ENCODE measurements around the gene DDX4. TPM values are rescaled to one million over a fixed set of nuclear protein-coding genes. Genes with fewer than 3 reads are reported as not detected.

DDX4 gene
- under 0.01 TPM in 1 of 2 replicates, not detected in the other for total RNA-seq

DNA sequence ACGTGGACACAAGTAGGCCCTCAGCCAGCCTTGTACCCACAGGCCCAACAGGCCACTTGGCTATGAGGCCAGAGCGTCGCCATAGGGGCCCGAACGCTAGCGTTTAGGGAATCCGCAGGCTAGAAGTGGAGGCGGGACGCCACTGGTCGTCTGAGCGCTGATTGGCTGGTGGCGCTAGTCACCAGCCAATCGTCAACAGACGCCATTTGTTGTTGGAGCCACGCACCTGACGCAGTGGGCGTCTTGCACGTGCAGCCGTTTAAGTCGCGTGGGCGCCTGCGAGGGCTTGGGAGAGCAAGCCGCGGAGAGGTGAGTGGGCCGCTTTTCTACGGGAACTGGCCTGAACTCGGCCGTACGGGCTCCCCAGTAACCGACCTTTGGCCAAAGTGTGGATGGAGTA lies at the start of gene DDX4:
Gene DDX4, plus strand, starts transcription at position 269 of the 400 bp plus-strand sequence. CDS start 903 bp downstream, outside the sequence.
- Histone ChIP-seq H3K27me3 (ENCODE audit: insufficient read depth, low read length) (peaks cover 10% of the 10 kb centered on the region), H3K4me3 (ENCODE audit: insufficient read depth, low read length) (no peak within 1 kb of the TSS), H4K20me1 (ENCODE audit: insufficient read depth, low read length) (no peaks in the 10 kb centered on the region), H2AFZ (ENCODE audit: low read length) (no peak within 1 kb of the TSS), H3K27ac (ENCODE audit: low read depth, low read length) (no peak within 1 kb of the TSS), H3K36me3 (ENCODE audit: insufficient read depth, low read length) (no peaks in the 10 kb centered on the region), H3K4me1 (ENCODE audit: insufficient read depth, low read length) (no peaks in the 10 kb centered on the region), H3K4me2 (ENCODE audit: insufficient read depth, low read length) (no peak within 1 kb of the TSS), H3K79me2 (ENCODE audit: insufficient read depth, low read length) (no peaks in the 10 kb centered on the region), H3K9me3 (ENCODE audit: low read depth, low read length) (no peaks in the 10 kb centered on the region)
- TF ChIP-seq, protein P1, sequence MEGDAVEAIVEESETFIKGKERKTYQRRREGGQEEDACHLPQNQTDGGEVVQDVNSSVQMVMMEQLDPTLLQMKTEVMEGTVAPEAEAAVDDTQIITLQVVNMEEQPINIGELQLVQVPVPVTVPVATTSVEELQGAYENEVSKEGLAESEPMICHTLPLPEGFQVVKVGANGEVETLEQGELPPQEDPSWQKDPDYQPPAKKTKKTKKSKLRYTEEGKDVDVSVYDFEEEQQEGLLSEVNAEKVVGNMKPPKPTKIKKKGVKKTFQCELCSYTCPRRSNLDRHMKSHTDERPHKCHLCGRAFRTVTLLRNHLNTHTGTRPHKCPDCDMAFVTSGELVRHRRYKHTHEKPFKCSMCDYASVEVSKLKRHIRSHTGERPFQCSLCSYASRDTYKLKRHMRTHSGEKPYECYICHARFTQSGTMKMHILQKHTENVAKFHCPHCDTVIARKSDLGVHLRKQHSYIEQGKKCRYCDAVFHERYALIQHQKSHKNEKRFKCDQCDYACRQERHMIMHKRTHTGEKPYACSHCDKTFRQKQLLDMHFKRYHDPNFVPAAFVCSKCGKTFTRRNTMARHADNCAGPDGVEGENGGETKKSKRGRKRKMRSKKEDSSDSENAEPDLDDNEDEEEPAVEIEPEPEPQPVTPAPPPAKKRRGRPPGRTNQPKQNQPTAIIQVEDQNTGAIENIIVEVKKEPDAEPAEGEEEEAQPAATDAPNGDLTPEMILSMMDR (IDR thresholded peaks at IDR 0.05; ENCODE audit: extremely low read depth, low read depth, low read length): no peak
- peak; percentile 26 for DNase-seq (ENCODE audit: insufficient read length, low spot score, missing footprints)

DNA sequence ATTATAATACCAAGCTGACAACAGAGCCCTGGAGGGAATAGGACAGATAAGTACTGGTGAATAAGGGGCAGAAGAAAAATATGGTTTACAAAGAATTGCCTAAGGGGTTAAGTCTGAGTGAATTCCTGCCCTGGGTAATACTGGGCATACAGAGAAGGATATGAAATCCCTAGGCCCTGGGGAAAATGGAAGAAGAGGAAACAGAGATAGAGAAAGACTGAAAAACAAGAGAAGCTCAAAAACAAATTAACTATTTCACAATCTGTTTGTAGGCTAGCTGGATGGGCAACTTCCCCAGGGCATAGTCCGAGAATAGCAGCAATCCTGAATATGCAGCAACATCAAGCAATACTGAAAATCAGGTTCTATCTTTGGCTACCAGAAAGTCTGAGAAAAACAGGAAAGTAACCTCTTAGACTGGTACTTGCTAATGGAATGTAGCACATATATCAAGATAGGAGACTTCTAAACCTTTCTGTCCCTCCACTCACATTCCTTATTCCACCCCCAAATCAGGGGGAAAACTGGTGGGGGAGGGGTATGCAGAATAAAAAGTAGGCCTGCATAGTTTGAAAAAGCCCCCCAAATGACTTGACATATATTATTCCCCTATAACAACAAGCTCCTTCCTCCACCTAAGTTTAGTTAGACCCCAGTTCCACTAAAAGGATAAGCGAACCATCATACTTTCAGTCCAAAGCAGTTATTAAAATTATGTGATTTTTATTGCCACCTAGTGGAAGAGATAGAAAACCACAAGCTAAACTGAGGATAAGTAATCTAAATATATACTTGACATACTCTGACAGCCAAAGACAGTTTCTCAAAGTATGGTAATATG lies 46.4 kb upstream of the DDX4 start:
- DNase-seq (ENCODE audit: insufficient read length, low spot score, missing footprints): peak; percentile 41
- H3K4me2 ChIP-seq (ENCODE audit: insufficient read depth, low read length): peak overlapping the region; percentile 4

DNA sequence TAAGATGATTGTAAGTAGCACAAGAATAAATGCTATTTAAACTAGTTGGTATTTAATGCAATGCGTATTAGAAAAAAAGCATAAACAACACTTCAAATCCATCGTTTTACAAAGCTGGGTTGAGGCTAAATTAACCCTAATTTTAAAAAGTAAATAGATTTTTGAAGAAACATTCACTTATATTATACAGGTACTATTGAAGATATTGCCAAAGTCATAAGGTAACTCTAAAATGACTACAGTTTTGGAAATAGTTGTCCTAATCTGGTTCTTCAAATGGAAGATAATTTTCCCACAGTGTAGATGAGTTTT lies 45.8 kb upstream of the DDX4 start:
- Histone ChIP-seq H3K9me3 (ENCODE audit: low read depth, low read length) (no peaks in the 10 kb centered on the region), H4K20me1 (ENCODE audit: insufficient read depth, low read length) (no peaks in the 10 kb centered on the region), H3K4me2 (ENCODE audit: insufficient read depth, low read length) (no peak overlapping the region), H3K79me2 (ENCODE audit: insufficient read depth, low read length) (no peaks in the 10 kb centered on the region), H3K4me3 (ENCODE audit: insufficient read depth, low read length) (no peak overlapping the region), H3K36me3 (ENCODE audit: insufficient read depth, low read length) (no peaks in the 10 kb centered on the region), H3K27ac (ENCODE audit: low read depth, low read length) (no peak overlapping the region), H3K27me3 (ENCODE audit: insufficient read depth, low read length) (no peaks in the 10 kb centered on the region), H2AFZ (ENCODE audit: low read length) (no peak overlapping the region), H3K4me1 (ENCODE audit: insufficient read depth, low read length) (no peaks in the 10 kb centered on the region)
- no peak for DNase-seq (ENCODE audit: insufficient read length, low spot score, missing footprints)
- TF ChIP-seq, protein P1 (IDR thresholded peaks at IDR 0.05; ENCODE audit: extremely low read depth, low read depth, low read length): no peak

More for the DNA sequence above, 46.4 kb upstream of the DDX4 start:
- no peaks in the 10 kb centered on the region for H4K20me1 ChIP-seq (ENCODE audit: insufficient read depth, low read length)
- no peaks in the 10 kb centered on the region for H3K27me3 ChIP-seq (ENCODE audit: insufficient read depth, low read length)
- H3K79me2 ChIP-seq (ENCODE audit: insufficient read depth, low read length): no peaks in the 10 kb centered on the region
- H3K4me3 ChIP-seq (ENCODE audit: insufficient read depth, low read length): no peak overlapping the region
- no peak overlapping the region for H3K27ac ChIP-seq (ENCODE audit: low read depth, low read length)
- no peaks in the 10 kb centered on the region for H3K9me3 ChIP-seq (ENCODE audit: low read depth, low read length)
- H3K4me1 ChIP-seq (ENCODE audit: insufficient read depth, low read length): no peaks in the 10 kb centered on the region
- no peaks in the 10 kb centered on the region for H3K36me3 ChIP-seq (ENCODE audit: insufficient read depth, low read length)
- no peak overlapping the region for H2AFZ ChIP-seq (ENCODE audit: low read length)
- TF ChIP-seq, protein P1 (IDR thresholded peaks at IDR 0.05; ENCODE audit: extremely low read depth, low read depth, low read length): peak; percentile 58

DNA sequence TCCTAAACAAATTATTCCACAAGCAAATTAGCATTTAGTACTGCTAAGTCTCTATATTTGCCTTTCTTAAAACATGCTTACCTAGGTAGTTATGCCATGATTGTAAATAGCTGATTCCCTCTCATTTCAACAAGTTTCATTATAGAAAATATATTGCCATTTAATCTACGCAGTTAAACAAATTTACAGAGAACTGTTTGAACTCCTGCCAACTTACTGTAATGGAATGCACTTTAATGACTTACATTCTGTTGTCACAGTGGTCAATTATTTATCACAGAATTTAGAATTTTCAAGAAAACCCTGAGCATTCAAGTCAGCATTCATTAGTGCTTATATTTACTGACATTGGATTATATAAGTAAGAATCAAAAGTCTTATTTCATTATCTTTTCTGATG lies 45.4 kb upstream of the DDX4 start:
- no peak overlapping the region for H2AFZ ChIP-seq (ENCODE audit: low read length)
- H3K4me1 ChIP-seq (ENCODE audit: insufficient read depth, low read length): no peaks in the 10 kb centered on the region
- H3K4me2 ChIP-seq (ENCODE audit: insufficient read depth, low read length): no peak overlapping the region

More for the DNA sequence above, 45.4 kb upstream of the DDX4 start:
- DNase-seq (ENCODE audit: insufficient read length, low spot score, missing footprints): no peak
- Histone ChIP-seq H3K36me3 (ENCODE audit: insufficient read depth, low read length) (peaks cover 4% of the 10 kb centered on the region), H3K9me3 (ENCODE audit: low read depth, low read length) (no peaks in the 10 kb centered on the region), H3K27me3 (ENCODE audit: insufficient read depth, low read length) (no peaks in the 10 kb centered on the region), H4K20me1 (ENCODE audit: insufficient read depth, low read length) (no peaks in the 10 kb centered on the region), H3K79me2 (ENCODE audit: insufficient read depth, low read length) (no peaks in the 10 kb centered on the region), H3K27ac (ENCODE audit: low read depth, low read length) (no peak overlapping the region), H3K4me3 (ENCODE audit: insufficient read depth, low read length) (no peak overlapping the region)
- TF ChIP-seq, protein P1 (IDR thresholded peaks at IDR 0.05; ENCODE audit: extremely low read depth, low read depth, low read length): no peak

Data from osteoblast (primary cell).